GM21576 (cell line): Measurements from ENCODE around the gene COL1A2.
A peak's percentile ranks its signal among the peaks of the same experiment; 100 is the strongest.

Experiments used
- ATAC-seq: cut with Tn5 transposase; IDR thresholded peaks from one replicate; pipeline ENCODE4 v1.9.1; 2021; ENCODE audit warnings: mild to moderate bottlenecking, moderate library complexity; ENCODE audit not compliant: unreplicated experiment

COL1A2 gene

GRCh38 chr7:94432281-94432670, 37.6 kb downstream of the COL1A2 start:
- no peak for ATAC-seq

- no peak for ATAC-seq
Measured at GRCh38 chr7:94432817-94433216, 38.1 kb downstream of the COL1A2 start.

- ATAC-seq, result no peak
Measured at GRCh38 chr7:94433224-94433623, 38.5 kb downstream of the COL1A2 start.

- ATAC-seq, result no peak
Measured at GRCh38 chr7:94434042-94434441, 39.3 kb downstream of the COL1A2 start.

- ATAC-seq, result peak; percentile 91
Measured at GRCh38 chr7:94436018-94436604, 41.4 kb downstream of the COL1A2 start.

- no peak for ATAC-seq
Measured at GRCh38 chr7:94436700-94437099, 42.0 kb downstream of the COL1A2 start.

- no peak for ATAC-seq
Measured at GRCh38 chr7:94439893-94440381, 45.2 kb downstream of the COL1A2 start.

GRCh38 chr7:94440451-94441039, 45.9 kb downstream of the COL1A2 start:
- no peak for ATAC-seq

- ATAC-seq, result no peak
Measured at GRCh38 chr7:94441138-94441537, 46.4 kb downstream of the COL1A2 start.

- no peak for ATAC-seq
Measured at GRCh38 chr7:94442639-94443038, 47.9 kb downstream of the COL1A2 start.

- no peak for ATAC-seq
Measured at GRCh38 chr7:94444813-94445212, 50.1 kb downstream of the COL1A2 start.

GRCh38 chr7:94445696-94446194, 51.0 kb downstream of the COL1A2 start:
- ATAC-seq, result no peak

GRCh38 chr7:94446308-94446707, 51.6 kb downstream of the COL1A2 start:
- no peak for ATAC-seq

GRCh38 chr7:94449151-94449725, 54.5 kb downstream of the COL1A2 start:
- ATAC-seq, result peak; percentile 78

GRCh38 chr7:94450044-94450697, 55.5 kb downstream of the COL1A2 start:
- no peak for ATAC-seq

- ATAC-seq, result no peak
Measured at GRCh38 chr7:94451187-94451586, 56.5 kb downstream of the COL1A2 start.

- ATAC-seq, result no peak
Measured at GRCh38 chr7:94452239-94452638, 57.5 kb downstream of the COL1A2 start.

- no peak for ATAC-seq
Measured at GRCh38 chr7:94453898-94454297, 59.2 kb downstream of the COL1A2 start.

GRCh38 chr7:94458041-94458440, 63.3 kb downstream of the COL1A2 start:
- no peak for ATAC-seq

GRCh38 chr7:94466516-94466915, 71.8 kb downstream of the COL1A2 start:
- ATAC-seq, result no peak

- no peak for ATAC-seq
Measured at GRCh38 chr7:94471604-94472003, 76.9 kb downstream of the COL1A2 start.

GRCh38 chr7:94472608-94473007, 77.9 kb downstream of the COL1A2 start:
- no peak for ATAC-seq
